K562 (cell line): Measurements from ENCODE around the gene CLCN1. TPM values are rescaled to one million over a fixed set of nuclear protein-coding genes. Genes with fewer than 3 reads are reported as not detected.

Experiments
- ATAC-seq: fragments of 200-7000 bp; cut with Tn5 transposase; 3 replicates; pipeline ENCODE4 v1.9.1; 2020; ENCODE audit warnings: moderate library complexity
- BruUV-seq: library from RNA; stranded (reverse); fragments of 400-500 nt; replicated peaks from 2 replicates; lab custom pipeline; 2021; lab: Mats Ljungman, UMichigan
- CTCF ChIA-PET: fragments of 300-600 bp; formaldehyde crosslinking; extraction: SDS; loops from one replicate; lab custom pipeline; 2021; ENCODE audit warnings: low intra/inter-chr PET ratio; lab: Yijun Ruan, JAX
- POLR2A ChIA-PET: fragments of 300-600, 350-650 bp; sonication (Branson Sonifier 250); formaldehyde crosslinking; extraction: SDS; loops from one replicate; lab custom pipeline; 2021; ENCODE audit warnings: antibody characterized with exemption, inconsistent platforms; lab: Yijun Ruan, JAX
- DNase-seq, 4 experiments: peaks; one replicate each; pipeline versions ENCODE4 v3.0.0 to v3.0.0-alpha.2; 2011 to 2018; ENCODE audit warnings: low spot score in 3 of 4, mixed read lengths in 3 of 4; ENCODE audit errors: extremely low read depth in 1 of 4
- FAIRE-seq: peaks from 2 replicates; lab custom pipeline; 2011; peaks lifted over from hg19 to GRCh38; lab: Jason Lieb, UNC
- H2AFZ ChIP-seq: 2 replicates; pipeline ENCODE4 v1.6.0; 2011; ENCODE audit warnings: low read depth, low read length, control low read depth, inconsistent platforms
- H3K27ac ChIP-seq: fragments of 200-600 bp; 3 replicates; pipeline ENCODE4 v1.8.0; 2011; ENCODE audit warnings: low read depth, mild to moderate bottlenecking, control low read depth, inconsistent platforms, low read length, moderate library complexity, mixed read lengths; ENCODE audit errors: extremely low read depth
- H3K27me3 ChIP-seq, 2 experiments: fragments of 300-600 bp in 1 of 2; 2 replicates in 1 of 2; 3 replicates in 1 of 2; pipeline versions ENCODE4 v1.6.0 to v1.8.0; 2011; ENCODE audit warnings: inconsistent platforms in 2 of 2, low read length in 2 of 2, mild to moderate bottlenecking in 1 of 2, mixed read lengths in 1 of 2, moderate library complexity in 1 of 2; ENCODE audit not compliant: control insufficient read depth in 2 of 2, insufficient read depth in 2 of 2
- H3K36me3 ChIP-seq: fragments of 300-600 bp; 3 replicates; pipeline ENCODE4 v1.8.0; 2011; ENCODE audit warnings: mild to moderate bottlenecking, low read length, inconsistent platforms; ENCODE audit not compliant: control insufficient read depth, insufficient read depth
- H3K4me1 ChIP-seq, 2 experiments: fragments of 200-600 bp in 1 of 2; replicated peaks in 1 of 2; 2 replicates in 1 of 2; 3 replicates in 1 of 2; pipeline versions ENCODE4 v1.5.1 to v1.8.0; 2011; ENCODE audit warnings: inconsistent platforms in 2 of 2, low read length in 2 of 2, mild to moderate bottlenecking in 1 of 2, mixed read lengths in 1 of 2, moderate library complexity in 1 of 2; ENCODE audit not compliant: control insufficient read depth in 2 of 2, insufficient read depth in 2 of 2
- H3K4me2 ChIP-seq: 2 replicates; pipeline ENCODE4 v1.6.1; 2011; ENCODE audit warnings: low read length, control low read depth, inconsistent platforms, mixed read lengths; ENCODE audit not compliant: insufficient read depth
- H3K4me3 ChIP-seq: fragments of 200-600 bp; sonication (generic), shearing (Covaris generic); 2 replicates; pipeline ENCODE4 v1.5.1; 2016; ENCODE audit warnings: control low read depth, inconsistent platforms
- H3K79me2 ChIP-seq: fragments of 200-600 bp; 3 replicates; pipeline ENCODE4 v1.8.0; 2011; ENCODE audit warnings: low read length, inconsistent platforms; ENCODE audit not compliant: control insufficient read depth, insufficient read depth
- H3K9ac ChIP-seq, 2 experiments: 2 replicates each; pipeline versions ENCODE4 v1.6.0 to v1.6.1; 2011; ENCODE audit warnings: low read depth in 2 of 2, low read length in 2 of 2, control low read depth in 1 of 2, inconsistent platforms in 1 of 2, mild to moderate bottlenecking in 1 of 2, mixed read lengths in 1 of 2; ENCODE audit not compliant: insufficient read depth in 1 of 2
- H3K9me1 ChIP-seq: one replicate; pipeline ENCODE4 v1.6.0; 2011; ENCODE audit warnings: inconsistent platforms, mild to moderate bottlenecking, low read length, moderate library complexity; ENCODE audit not compliant: control insufficient read depth, insufficient read depth
- H3K9me3 ChIP-seq: replicated peaks from 2 replicates; pipeline ENCODE4 v1.5.1; 2011; ENCODE audit warnings: low read depth, low read length, inconsistent platforms; ENCODE audit not compliant: control insufficient read depth, insufficient read depth
- H4K20me1 ChIP-seq: replicated peaks from 2 replicates; pipeline ENCODE4 v1.6.1; 2011; ENCODE audit warnings: low read length, inconsistent platforms, mixed read lengths; ENCODE audit not compliant: control insufficient read depth, insufficient read depth
- BCOR ChIP-seq: fragments of 450-650 bp; IDR thresholded peaks from 2 replicates; pipeline ENCODE4 v1.6.1; 2016
- FOXJ2 ChIP-seq: fragments of 200-800 bp; sonication (Bioruptor generic); IDR thresholded peaks from 2 replicates; pipeline ENCODE4 v1.6.1; 2016; ENCODE audit warnings: missing genetic modification characterization, missing compliant biosample characterization
- GTF2B ChIP-seq: IDR thresholded peaks from 2 replicates; pipeline ENCODE4 v1.6.1; 2011; ENCODE audit not compliant: insufficient read length; ENCODE audit errors: extremely low read depth
- POLR2AphosphoS2 ChIP-seq: IDR thresholded peaks from 2 replicates; pipeline ENCODE4 v1.6.1; 2012; ENCODE audit warnings: low read length, improper control_type of control experiment
- RBM25 ChIP-seq: fragments of 200-400 bp; formaldehyde crosslinking; IDR thresholded peaks from 2 replicates; pipeline ENCODE4 v1.6.1; 2018; ENCODE audit warnings: low read length, low read depth, moderate library complexity; ENCODE audit not compliant: severe bottlenecking
- RFX1 ChIP-seq: fragments of 450-650 bp; IDR thresholded peaks from 2 replicates; pipeline ENCODE4 v1.6.1; 2016; ENCODE audit warnings: mild to moderate bottlenecking, moderate library complexity
- ZFP36 ChIP-seq: fragments of 150-350 bp; IDR thresholded peaks from 2 replicates; pipeline ENCODE4 v1.6.1; 2018; ENCODE audit warnings: low read length, low read depth; ENCODE audit not compliant: partially characterized antibody
- WGBS: fragments of 100-300 bp; shearing (Covaris generic); methylation state at CpG from one replicate; pipeline ENCODE4 v1.1.6; 2016; ENCODE audit warnings: low coverage, mixed read lengths; ENCODE audit not compliant: insufficient coverage; ENCODE audit errors: missing lambda C conversion rate; 5-methylcytosine and 5-hydroxymethylcytosine counted together
- in situ Hi-C: fragments of 300-500 bp; cut with MboI; formaldehyde crosslinking; loops from 4 replicates; pipeline ENCODE4 v1.15.0; 2018; ENCODE audit warnings: inconsistent platforms, mixed read lengths
- intact Hi-C: fragments of 100-400 bp; cut with micrococcal nuclease; formaldehyde crosslinking; loops from 2 replicates; pipeline ENCODE4 v1.14.2; 2022
- polyA plus RNA-seq, 8 experiments: library from polyadenylated mRNA; depleted of rRNA in 4 of 8; stranded (reverse) in 5 of 8; unstranded in 3 of 8; fragments of >200 nt; fragmentation: Nextera tagmentation in 2 of 8; fragmentation: Illumina TruSeq in 1 of 8; extraction: Ambion mirVana in 2 of 8; extraction: Trizol in 1 of 8; gene quantifications; 2 replicates each; pipeline versions ENCODE4 v1.2.1 to v1.2.3, GENCODE V29; 2011 to 2014; ENCODE audit warnings: inconsistent platforms in 1 of 8, missing spikeins in 1 of 8
- total RNA-seq, 7 experiments: library from RNA; depleted of rRNA in 6 of 7; stranded (reverse); fragments of >200 nt in 6 of 7; fragmentation: Illumina TruSeq in 2 of 7; extraction: Trizol in 2 of 7; gene quantifications; 2 replicates each; pipeline versions ENCODE4 v1.2.1 to v1.2.3, GENCODE V29; 2011 to 2021; ENCODE audit warnings: low replicate concordance in 1 of 7

CLCN1 gene
- total and polyA plus RNA-seq, 9 of the 15 experiments (the other 6 are each of a cell fraction or from before 2014, with no cell fraction given) = 0.01 to 0.11 (median 0.04) TPM; not detected in 4

GRCh38 chr7:143279186-143280098, 36.5 kb upstream of the CLCN1 start:
- no TSS peak for BruUV-seq
- no peak overlapping the region for H3K9ac ChIP-seq
- H3K36me3 ChIP-seq = no peaks in the 10 kb centered on the region
- intact Hi-C loops = no loop called here
- H3K4me2 ChIP-seq = no peak overlapping the region
- H3K79me2 ChIP-seq = no peaks in the 10 kb centered on the region
- WGBS = 25% methylated on average over 8 of the region's 8 CpGs
- H2AFZ ChIP-seq = peak overlapping the region; percentile 27
- POLR2A ChIA-PET = interaction anchor here (0.9 to 1.7 kb wide), 6 partner anchors 9 to 39 kb away, joined by 3 to 11 read pairs (median 5); partner anchors contain the start of genes CASP2 and GSTK1
- H3K4me3 ChIP-seq = no peak overlapping the region
- ATAC-seq (peak; percentile 11; the same call in 2 of the 3 replicates), DNase-seq (no peak)
- TF ChIP-seq BCOR (peak; percentile 64; the same call in 1 of the 2 replicates), ZFP36 (peak; percentile 36), RBM25 (peak; percentile 81), RFX1 (peak; percentile 91), GTF2B (no peak), FOXJ2 (peak; percentile 73; the same call in 1 of the 2 replicates), POLR2AphosphoS2 (no peak)
- TF ChIP-seq, all 486 proteins: peak for 5
- CTCF ChIA-PET = no interaction called here
- no peak overlapping the region for H3K27ac ChIP-seq
- H4K20me1 ChIP-seq = no peaks in the 10 kb centered on the region
- FAIRE-seq = peak; percentile 15
- peaks cover 0 to 9% of the 10 kb centered on the region in 2 experiments; a peak in 3 of 5 replicates for H3K4me1 ChIP-seq
- no peaks in the 10 kb centered on the region for H3K9me1 ChIP-seq
- no peaks in the 10 kb centered on the region for H3K9me3 ChIP-seq
- in situ Hi-C loops = no loop called here
- no peaks in the 10 kb centered on the region for H3K27me3 ChIP-seq
